Endothelial cell of umbilical vein (primary cell): Measurements from ENCODE around the gene MINDY4. TPM values are rescaled to one million over a fixed set of nuclear protein-coding genes. Genes with fewer than 3 reads are reported as not detected.

ENCODE experiments used
- BruUV-seq: library from RNA; stranded (reverse); fragments of 400-500 nt; replicated peaks from 2 replicates; lab custom pipeline; 2021; lab: Mats Ljungman, UMichigan
- CTCF ChIA-PET: fragments of 300-600, 350-600 bp; sonication (Branson Sonifier 250); formaldehyde crosslinking; loops from one replicate; lab custom pipeline; 2021; ENCODE audit warnings: antibody characterized with exemption, inconsistent platforms; lab: Charles Lee
- POLR2A ChIA-PET: fragments of 300-600, 350-600 bp; sonication (Branson Sonifier 250); formaldehyde crosslinking; loops from one replicate; lab custom pipeline; 2021; ENCODE audit warnings: antibody characterized with exemption, inconsistent platforms; lab: Charles Lee
- DNase-seq: peaks from one replicate; pipeline ENCODE4 v3.0.0-alpha.2; 2011; ENCODE audit warnings: low read depth, low spot score
- FAIRE-seq: peaks from 2 replicates; lab custom pipeline; 2011; peaks lifted over from hg19 to GRCh38; lab: Jason Lieb, UNC
- H2AFZ ChIP-seq: 2 replicates; pipeline ENCODE4 v1.6.0; 2012; ENCODE audit warnings: low read depth, low read length, control low read depth, inconsistent platforms
- H3K27ac ChIP-seq: 2 replicates; pipeline ENCODE4 v1.5.1; 2011; ENCODE audit warnings: low read depth, mild to moderate bottlenecking, control low read depth, low read length, moderate library complexity; ENCODE audit not compliant: insufficient read depth
- H3K27me3 ChIP-seq, 2 experiments: 2 replicates each; pipeline versions ENCODE4 v1.6.0 to v1.6.1; 2011; ENCODE audit warnings: low read length in 2 of 2, mixed read lengths in 1 of 2; ENCODE audit not compliant: control insufficient read depth in 2 of 2, insufficient read depth in 2 of 2
- H3K36me3 ChIP-seq, 2 experiments: 2 replicates in 1 of 2; 3 replicates in 1 of 2; pipeline ENCODE4 v1.5.1; 2011; ENCODE audit warnings: low read length in 2 of 2, mild to moderate bottlenecking in 1 of 2, moderate library complexity in 1 of 2; ENCODE audit not compliant: control insufficient read depth in 2 of 2, insufficient read depth in 2 of 2; ENCODE audit errors: extremely low read depth in 1 of 2
- H3K4me1 ChIP-seq: 3 replicates; pipeline ENCODE4 v1.5.1; 2011; ENCODE audit warnings: mild to moderate bottlenecking, low read length; ENCODE audit not compliant: control insufficient read depth, insufficient read depth; ENCODE audit errors: extremely low read depth
- H3K4me2 ChIP-seq: 2 replicates; pipeline ENCODE4 v1.6.1; 2011; ENCODE audit warnings: low read length, control low read depth, mixed read lengths; ENCODE audit not compliant: insufficient read depth
- H3K4me3 ChIP-seq, 3 experiments: fragments of 200-600 bp in 1 of 3; sonication (generic), shearing (Covaris generic) in 1 of 3; replicated peaks in 1 of 3; 2 replicates each; pipeline ENCODE4 v1.5.1; 2011 to 2016; ENCODE audit warnings: control low read depth in 3 of 3, low read length in 3 of 3, mild to moderate bottlenecking in 2 of 3, inconsistent platforms in 1 of 3, low read depth in 1 of 3, moderate library complexity in 1 of 3; ENCODE audit not compliant: insufficient read depth in 1 of 3
- H3K79me2 ChIP-seq: 2 replicates; pipeline ENCODE4 v1.6.0; 2012; ENCODE audit warnings: low read length, inconsistent platforms; ENCODE audit not compliant: control insufficient read depth, insufficient read depth
- H3K9ac ChIP-seq: replicated peaks from 2 replicates; pipeline ENCODE3; 2011; ENCODE audit warnings: low read length, control low read depth; ENCODE audit not compliant: insufficient read depth; ENCODE audit errors: extremely low read depth
- H3K9me1 ChIP-seq: replicated peaks from 3 replicates; pipeline ENCODE4 v1.6.0; 2011; ENCODE audit warnings: mild to moderate bottlenecking, low read length; ENCODE audit not compliant: control insufficient read depth, insufficient read depth; ENCODE audit errors: extremely low read depth
- H3K9me3 ChIP-seq: replicated peaks from 2 replicates; pipeline ENCODE4 v1.5.1; 2012; ENCODE audit warnings: low read length, inconsistent platforms; ENCODE audit not compliant: control insufficient read depth, insufficient read depth
- H4K20me1 ChIP-seq: replicated peaks from 2 replicates; pipeline ENCODE3; 2011; ENCODE audit warnings: mild to moderate bottlenecking, low read length; ENCODE audit not compliant: control insufficient read depth, insufficient read depth; ENCODE audit errors: extremely low read depth
- EZH2 ChIP-seq: IDR thresholded peaks from 2 replicates; pipeline ENCODE4 v1.6.1; 2012; ENCODE audit warnings: borderline replicate concordance, low read depth, mild to moderate bottlenecking, moderate library complexity, low read length, inconsistent platforms; ENCODE audit not compliant: severe bottlenecking
- FOS ChIP-seq: IDR thresholded peaks from 2 replicates; pipeline ENCODE4 v1.6.1; 2011; ENCODE audit warnings: mild to moderate bottlenecking, low read length, moderate library complexity, borderline replicate concordance; ENCODE audit not compliant: insufficient read depth
- GATA2 ChIP-seq: IDR thresholded peaks from 2 replicates; pipeline ENCODE4 v1.7.0; 2011; ENCODE audit warnings: low read depth, mild to moderate bottlenecking, moderate library complexity, mixed read lengths, low read length; ENCODE audit not compliant: insufficient read length, insufficient read depth
- JUN ChIP-seq: IDR thresholded peaks from 2 replicates; pipeline ENCODE4 v1.6.1; 2011; ENCODE audit warnings: borderline replicate concordance, low read depth; ENCODE audit not compliant: insufficient read length, insufficient read depth
- MYC ChIP-seq: IDR thresholded peaks from one replicate; pipeline ENCODE4 v1.6.1; 2011; ENCODE audit warnings: mild to moderate bottlenecking, low read depth, low read length
- POLR2A ChIP-seq: IDR thresholded peaks from 2 replicates; pipeline ENCODE4 v1.6.1; 2012; ENCODE audit warnings: low read depth, mild to moderate bottlenecking, control low read depth, low read length
- POLR2AphosphoS5 ChIP-seq: IDR thresholded peaks from 2 replicates; pipeline ENCODE4 v1.6.1; 2012; ENCODE audit warnings: low read depth, mild to moderate bottlenecking, control low read depth, low read length, moderate library complexity; ENCODE audit not compliant: insufficient read depth
- dilution Hi-C: fragments of 300-500 bp; cut with MboI; formaldehyde crosslinking; loops from one replicate; pipeline ENCODE4 v1.15.0; 2019; ENCODE audit warnings: low sequenced_read_pairs; ENCODE audit not compliant: extremely low pct_ligation_motif_present
- intact Hi-C: fragments of 100-400 bp; cut with micrococcal nuclease; formaldehyde crosslinking; loops from one replicate; pipeline ENCODE4 v1.10.0; 2022
- polyA plus RNA-seq, 4 experiments: library from polyadenylated mRNA; depleted of rRNA in 3 of 4; stranded (reverse) in 3 of 4; unstranded in 1 of 4; fragments of >200 nt; gene quantifications; 2 replicates each; pipeline versions ENCODE4 v1.2.1 to v1.2.3, GENCODE V29; 2011 to 2012; ENCODE audit warnings: missing spikeins in 1 of 4
- total RNA-seq: library from RNA; stranded (reverse); gene quantifications from 2 replicates; pipeline ENCODE4 v1.2.3, GENCODE V29; 2021
- TF ChIP-seq, protein P1 (sequence below), 2 donors: IDR thresholded peaks; 1 replicate in 1 of 2; 2 replicates in 1 of 2; pipeline ENCODE4 v1.5.1; 2011; ENCODE audit warnings: low read length in 2 of 2, mild to moderate bottlenecking in 2 of 2, moderate library complexity in 2 of 2, control low read depth in 1 of 2, inconsistent platforms in 1 of 2, low read depth in 1 of 2; ENCODE audit not compliant: insufficient read depth in 1 of 2; ENCODE audit errors: extremely low read depth in 1 of 2
- TF ChIP-seq, protein P2 (sequence below): IDR thresholded peaks from 2 replicates; pipeline ENCODE4 v1.6.1; 2011; ENCODE audit not compliant: insufficient read depth, insufficient read length

MINDY4 gene
- total and polyA plus RNA-seq, 2 donors (not counting 3 experiments of a cell fraction or from before 2014, with no cell fraction given) = 2.2 to 4.7 TPM

DNA sequence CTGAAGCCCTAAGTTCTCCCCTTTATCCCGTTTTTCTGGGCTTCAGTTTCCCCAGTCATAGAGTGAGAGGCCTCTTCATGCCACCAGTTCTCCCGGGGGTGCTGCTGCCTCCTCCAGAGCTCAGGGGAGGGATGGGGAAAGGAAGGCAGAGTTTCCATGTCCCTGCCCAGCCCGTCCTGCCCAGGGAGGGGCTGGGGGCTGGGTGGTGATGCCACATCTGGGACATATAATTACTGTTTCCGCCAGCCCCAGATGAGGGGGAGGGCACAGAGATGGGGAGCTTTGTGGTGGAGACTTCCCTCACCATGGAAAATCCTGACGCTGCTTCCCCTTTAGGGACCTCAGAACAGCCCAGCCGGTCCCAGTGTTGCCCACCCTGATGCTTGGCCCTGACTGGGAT, 144.5 kb downstream of the MINDY4 start:
- H3K4me1 ChIP-seq = peaks cover 21% of the 10 kb centered on the region
- no peaks in the 10 kb centered on the region for H3K9me3 ChIP-seq
- H3K27ac ChIP-seq = no peak overlapping the region
- H3K36me3 ChIP-seq = no peaks in the 10 kb centered on the region
- H3K9ac ChIP-seq = no peak overlapping the region
- no peaks in the 10 kb centered on the region for H3K27me3 ChIP-seq
- TF ChIP-seq MYC (no peak), JUN (no peak), FOS (no peak), EZH2 (no peak), POLR2A (no peak), POLR2AphosphoS5 (no peak), GATA2 (no peak)
- TF ChIP-seq, protein P1, sequence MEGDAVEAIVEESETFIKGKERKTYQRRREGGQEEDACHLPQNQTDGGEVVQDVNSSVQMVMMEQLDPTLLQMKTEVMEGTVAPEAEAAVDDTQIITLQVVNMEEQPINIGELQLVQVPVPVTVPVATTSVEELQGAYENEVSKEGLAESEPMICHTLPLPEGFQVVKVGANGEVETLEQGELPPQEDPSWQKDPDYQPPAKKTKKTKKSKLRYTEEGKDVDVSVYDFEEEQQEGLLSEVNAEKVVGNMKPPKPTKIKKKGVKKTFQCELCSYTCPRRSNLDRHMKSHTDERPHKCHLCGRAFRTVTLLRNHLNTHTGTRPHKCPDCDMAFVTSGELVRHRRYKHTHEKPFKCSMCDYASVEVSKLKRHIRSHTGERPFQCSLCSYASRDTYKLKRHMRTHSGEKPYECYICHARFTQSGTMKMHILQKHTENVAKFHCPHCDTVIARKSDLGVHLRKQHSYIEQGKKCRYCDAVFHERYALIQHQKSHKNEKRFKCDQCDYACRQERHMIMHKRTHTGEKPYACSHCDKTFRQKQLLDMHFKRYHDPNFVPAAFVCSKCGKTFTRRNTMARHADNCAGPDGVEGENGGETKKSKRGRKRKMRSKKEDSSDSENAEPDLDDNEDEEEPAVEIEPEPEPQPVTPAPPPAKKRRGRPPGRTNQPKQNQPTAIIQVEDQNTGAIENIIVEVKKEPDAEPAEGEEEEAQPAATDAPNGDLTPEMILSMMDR (IDR thresholded peaks at IDR 0.05; ENCODE audit: extremely low read depth in 1 of 2, insufficient read depth in 1 of 2, low read depth in 1 of 2, low read length in 2 of 2) = no peak
- TF ChIP-seq, protein P2, sequence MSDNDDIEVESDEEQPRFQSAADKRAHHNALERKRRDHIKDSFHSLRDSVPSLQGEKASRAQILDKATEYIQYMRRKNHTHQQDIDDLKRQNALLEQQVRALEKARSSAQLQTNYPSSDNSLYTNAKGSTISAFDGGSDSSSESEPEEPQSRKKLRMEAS = no peak
- no peaks in the 10 kb centered on the region for H4K20me1 ChIP-seq
- DNase-seq (no peak), FAIRE-seq (no peak)
- H2AFZ ChIP-seq = no peak overlapping the region
- dilution Hi-C loops (no loop called here), intact Hi-C loops (no loop called here)
- no peak overlapping the region for H3K4me3 ChIP-seq
- H3K9me1 ChIP-seq = no peaks in the 10 kb centered on the region
- ChIA-PET POLR2A (no interaction called here), CTCF (no interaction called here)
- no TSS peak for BruUV-seq
- no peaks in the 10 kb centered on the region for H3K79me2 ChIP-seq
- H3K4me2 ChIP-seq = no peak overlapping the region
